Ishikawa (cell line): ENCODE data around the gene VEGFA.

Experiments used
- EP300 ChIP-seq: IDR thresholded peaks from 2 replicates; pipeline ENCODE4 v1.6.1; 2012; ENCODE audit warnings: borderline replicate concordance
- REST ChIP-seq: IDR thresholded peaks from 2 replicates; pipeline ENCODE4 v1.6.1; 2012; ENCODE audit warnings: low read depth, mild to moderate bottlenecking
- USF1 ChIP-seq: IDR thresholded peaks from 2 replicates; pipeline ENCODE4 v1.6.1; 2012

GRCh38 chr6:43722920-43723545 is 47.0 kb upstream of the VEGFA start:
- TF ChIP-seq EP300 (no peak), USF1 (no peak), REST (no peak)
